CD4-positive, alpha-beta T cell treated with Interleukin-4 for 1 hour (primary cell): Measurements from ENCODE around the gene MAPK13.
"Not testable (repeated sequence)": the region's sequence is repeated elsewhere in the genome, so short reads cannot be mapped to it uniquely, and the experiment has no call there.

ENCODE experiments used
- DNase-seq, 2 donors: peaks; one replicate each; pipeline ENCODE4 v3.0.0-alpha.2; 2020 to 2022

Gene MAPK13

DNA sequence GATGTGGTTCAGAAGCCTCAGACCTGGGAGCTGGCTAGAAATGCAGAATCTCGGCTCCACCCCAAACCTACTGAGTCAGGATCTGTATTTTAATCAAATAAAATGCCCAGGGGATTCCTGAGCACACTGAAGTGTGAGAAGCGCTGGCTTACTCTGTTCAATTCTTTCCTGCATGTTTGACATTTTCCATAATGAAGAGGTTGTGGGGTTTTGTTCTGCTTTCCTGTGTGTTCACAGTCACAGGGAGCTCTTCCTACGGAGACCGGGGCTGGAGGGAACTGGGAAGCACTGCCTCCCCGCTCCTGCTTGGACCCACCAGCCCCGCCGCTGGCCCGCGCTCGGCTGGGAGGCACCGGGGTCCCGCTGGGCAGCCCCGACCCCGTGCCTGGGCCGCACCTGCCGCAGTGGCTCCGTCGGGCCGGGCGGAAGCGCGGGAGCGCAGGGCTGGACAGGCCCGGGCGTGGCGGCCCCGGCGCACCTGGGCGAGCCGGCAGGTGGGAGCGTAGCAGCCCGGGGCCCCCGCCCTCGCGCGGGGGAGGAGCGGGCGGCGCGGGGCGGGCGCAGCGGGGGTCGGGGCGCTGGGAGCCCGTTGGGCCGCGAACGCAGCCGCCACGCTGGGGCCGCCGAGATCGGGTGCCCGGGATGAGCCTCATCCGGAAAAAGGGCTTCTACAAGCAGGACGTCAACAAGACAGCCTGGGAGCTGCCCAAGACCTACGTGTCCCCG lies at the start of gene MAPK13:
MAPK13 (plus strand) TSS at position 573 of the 726 bp plus-strand sequence; CDS start at position 643, 70 bp downstream.
- no peak for DNase-seq

DNA sequence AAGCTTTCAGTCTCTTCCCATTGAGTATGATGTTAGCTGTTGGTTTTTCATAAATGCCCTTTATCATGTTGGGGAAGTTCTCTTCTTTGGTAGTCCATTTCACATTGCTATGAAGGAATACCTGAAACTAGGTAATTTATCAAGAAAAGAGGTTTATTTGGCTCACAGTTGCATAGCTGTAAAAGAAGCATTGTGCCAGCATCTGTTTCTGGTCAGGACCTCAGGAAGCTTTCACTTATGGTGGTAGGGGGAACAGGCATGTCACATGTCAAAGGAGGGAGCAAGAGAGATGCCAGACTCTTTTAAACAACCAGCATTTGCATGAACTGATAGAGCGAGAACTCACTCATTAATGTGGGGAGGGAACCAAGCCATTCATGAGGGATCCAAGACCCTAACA lies 48.0 kb upstream of the MAPK13 start:
- no peak for DNase-seq

DNA sequence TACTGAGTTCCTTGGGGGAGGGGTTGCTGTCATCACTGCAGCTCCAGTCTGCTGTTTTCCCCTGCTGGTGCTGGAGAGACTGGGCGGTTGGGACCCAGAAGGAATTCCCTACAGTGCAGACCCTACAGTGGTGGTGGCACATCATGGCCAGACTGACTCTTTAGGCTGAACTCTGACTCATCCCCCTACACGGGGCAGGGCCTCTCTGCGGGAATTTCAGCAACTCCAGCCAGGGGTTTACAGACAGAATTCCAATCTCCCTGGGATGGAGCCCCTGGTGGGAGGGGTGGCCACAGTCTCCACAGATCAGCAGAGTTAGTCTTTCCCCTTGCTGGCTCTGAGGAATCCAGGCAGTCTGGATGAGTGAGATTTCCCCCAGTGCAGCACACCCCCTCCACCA lies 46.9 kb upstream of the MAPK13 start:
- no peak for DNase-seq

DNA sequence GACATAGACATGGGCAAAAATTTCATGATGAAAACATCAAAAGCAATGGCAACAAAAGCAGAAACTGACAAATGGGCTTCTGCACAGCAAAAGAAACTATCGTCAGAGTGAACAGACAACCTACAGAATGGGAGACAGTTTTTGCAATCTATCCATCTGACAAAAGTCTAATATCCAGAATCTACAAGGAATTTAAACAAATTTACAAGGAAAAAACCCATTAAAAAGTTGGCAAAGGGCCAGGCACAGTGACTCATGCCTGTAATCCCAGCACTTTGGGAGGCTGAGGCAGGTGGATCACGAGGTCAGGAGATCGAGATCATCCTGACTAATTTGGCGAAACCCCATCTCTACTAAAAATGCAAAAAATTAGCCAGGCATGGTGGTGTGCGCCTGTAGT lies 42.1 kb upstream of the MAPK13 start:
- not testable (repeated sequence) for DNase-seq

DNA sequence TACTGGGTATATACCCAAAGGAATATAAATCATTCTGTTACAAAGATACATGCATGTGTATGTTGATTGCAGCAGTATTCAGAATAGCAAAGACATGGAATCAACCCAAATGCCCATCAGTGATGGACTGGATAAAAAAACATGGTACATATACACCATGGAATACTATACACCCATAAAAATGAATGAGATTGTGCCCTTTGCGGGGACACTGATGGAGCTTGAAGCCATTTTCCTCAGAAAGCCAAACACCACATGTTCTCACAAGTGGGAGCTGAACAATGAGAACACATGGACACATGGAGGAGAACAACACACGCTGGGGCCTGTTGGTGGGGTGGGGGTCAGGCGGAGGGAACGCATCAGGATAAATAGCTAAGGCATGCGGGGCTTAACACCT lies 41.3 kb upstream of the MAPK13 start:
- DNase-seq, result no peak

DNA sequence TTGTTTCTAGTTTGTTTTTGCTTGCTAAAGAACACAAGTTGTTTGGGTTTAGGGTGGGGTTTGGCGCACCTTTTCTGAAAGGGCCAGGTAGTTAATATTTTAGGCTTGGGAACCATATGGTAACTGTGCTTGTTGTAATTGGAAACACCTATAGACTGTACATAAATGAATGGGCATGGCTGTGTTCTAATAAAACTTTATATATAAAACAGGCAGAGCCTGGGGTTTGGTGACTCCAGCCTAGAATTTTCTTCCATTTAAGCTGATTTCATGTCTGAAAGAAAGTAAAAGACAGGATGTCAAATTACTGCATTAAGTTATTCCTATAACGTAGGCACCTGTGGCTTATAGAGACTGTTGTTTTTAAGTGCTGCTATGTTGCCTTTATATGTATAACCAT lies 36.1 kb upstream of the MAPK13 start:
- DNase-seq, result no peak

DNA sequence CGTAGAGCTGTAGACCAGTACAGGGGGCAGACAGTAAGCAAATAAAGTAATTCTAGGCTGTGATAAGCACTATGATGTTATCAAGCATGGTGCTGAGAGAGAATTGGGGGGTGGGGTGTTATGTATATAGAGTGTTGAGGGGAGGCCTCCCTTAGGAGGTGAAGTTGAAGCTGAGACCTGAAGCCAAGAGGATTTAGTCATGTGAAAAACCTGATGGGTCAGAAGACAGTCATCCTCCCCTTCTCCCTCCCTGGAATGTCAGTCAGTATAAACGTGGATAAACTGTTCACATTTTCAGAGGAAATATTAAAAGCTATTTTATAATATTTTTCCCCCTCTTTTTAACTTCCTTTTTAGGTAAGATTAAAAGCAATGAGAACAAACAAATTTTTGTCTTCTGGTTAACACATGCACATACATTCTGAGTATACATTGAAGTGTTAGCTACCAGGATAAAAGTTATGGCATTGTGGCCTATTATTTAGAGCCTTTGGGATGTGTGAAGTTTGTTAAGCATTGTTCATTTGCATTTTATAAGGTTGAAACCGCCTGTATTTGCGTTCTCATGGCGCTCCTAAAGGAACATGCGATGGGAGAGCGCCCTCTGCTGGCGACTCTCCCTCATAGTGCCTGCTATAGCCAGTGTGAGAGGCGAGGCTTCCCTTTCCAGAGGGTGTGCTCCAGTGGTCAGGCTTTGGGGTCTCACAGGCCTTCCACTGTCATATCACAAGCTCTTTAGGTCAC lies 35.4 kb upstream of the MAPK13 start:
- DNase-seq, result peak; percentile 78 to 82

DNA sequence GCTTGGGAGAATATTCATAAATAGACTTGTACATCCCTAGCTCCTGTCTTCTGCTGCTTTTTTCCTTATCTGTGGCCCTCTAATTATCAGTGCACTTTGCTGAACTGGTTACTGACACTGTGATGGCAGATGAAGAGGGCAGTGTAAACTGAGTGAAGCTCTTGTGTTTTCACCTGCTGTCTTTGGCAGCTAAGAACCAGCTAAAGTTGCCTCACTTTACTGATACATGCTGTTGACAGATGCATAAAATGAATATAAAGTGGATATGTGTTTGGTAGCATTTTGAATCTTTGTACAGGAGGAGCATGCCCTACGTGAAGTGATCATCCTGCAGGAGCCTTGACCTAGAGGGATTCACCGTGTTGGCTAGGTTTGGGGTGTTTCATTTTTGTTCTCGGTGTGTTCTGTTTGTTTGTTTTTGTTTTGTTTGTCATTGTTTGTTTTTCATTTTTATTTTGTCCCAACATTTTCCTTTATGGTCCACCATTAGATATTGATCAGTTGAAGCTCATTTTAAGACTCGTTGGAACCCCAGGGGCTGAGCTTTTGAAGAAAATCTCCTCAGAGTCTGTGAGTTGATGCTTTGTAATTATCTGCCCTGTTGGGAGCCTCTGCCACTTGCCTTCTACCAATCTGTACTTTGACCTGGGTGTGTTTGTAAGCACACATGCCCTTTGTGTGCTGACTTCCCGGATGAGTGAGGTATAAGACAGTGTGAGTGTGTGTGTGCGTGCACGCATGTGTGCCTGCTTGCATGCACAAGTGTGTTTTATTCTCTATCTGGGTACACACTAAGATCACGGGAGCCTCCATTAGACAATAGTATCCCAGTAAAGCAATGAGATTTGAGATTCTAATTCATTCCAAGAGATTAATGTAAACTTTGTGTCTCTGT lies 34.6 kb upstream of the MAPK13 start:
- no peak for DNase-seq

DNA sequence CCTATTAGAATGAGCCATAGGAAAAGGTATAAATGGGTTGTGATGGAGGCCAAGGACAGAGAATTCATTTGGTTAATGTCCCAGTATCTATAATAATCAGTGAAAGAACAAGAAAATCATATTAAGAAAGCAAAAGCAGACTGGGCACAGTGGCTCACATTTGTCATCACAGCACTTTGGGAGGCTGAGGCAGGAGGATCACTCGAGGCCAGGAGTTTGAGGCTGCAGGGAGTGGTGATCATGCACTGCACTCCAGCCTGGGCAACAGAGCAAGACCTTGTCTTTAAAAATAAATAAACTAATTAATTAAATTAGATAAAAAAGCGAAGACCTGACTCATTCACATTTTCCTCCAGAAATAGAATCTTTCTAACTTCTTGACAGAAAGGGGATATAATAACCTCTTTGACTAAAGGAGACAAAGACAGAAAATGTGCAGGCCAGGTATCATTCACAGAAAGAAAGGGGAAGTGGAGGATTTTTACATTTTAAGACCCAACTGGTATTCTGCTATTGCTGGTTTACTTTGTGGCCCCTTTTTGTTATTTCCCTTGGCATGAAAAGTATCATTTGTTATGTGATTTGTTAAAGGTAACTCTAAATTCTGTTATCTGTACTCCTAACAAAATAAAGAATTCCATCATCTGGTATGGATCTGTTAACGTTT lies 31.9 kb upstream of the MAPK13 start:
- DNase-seq, result no peak

DNA sequence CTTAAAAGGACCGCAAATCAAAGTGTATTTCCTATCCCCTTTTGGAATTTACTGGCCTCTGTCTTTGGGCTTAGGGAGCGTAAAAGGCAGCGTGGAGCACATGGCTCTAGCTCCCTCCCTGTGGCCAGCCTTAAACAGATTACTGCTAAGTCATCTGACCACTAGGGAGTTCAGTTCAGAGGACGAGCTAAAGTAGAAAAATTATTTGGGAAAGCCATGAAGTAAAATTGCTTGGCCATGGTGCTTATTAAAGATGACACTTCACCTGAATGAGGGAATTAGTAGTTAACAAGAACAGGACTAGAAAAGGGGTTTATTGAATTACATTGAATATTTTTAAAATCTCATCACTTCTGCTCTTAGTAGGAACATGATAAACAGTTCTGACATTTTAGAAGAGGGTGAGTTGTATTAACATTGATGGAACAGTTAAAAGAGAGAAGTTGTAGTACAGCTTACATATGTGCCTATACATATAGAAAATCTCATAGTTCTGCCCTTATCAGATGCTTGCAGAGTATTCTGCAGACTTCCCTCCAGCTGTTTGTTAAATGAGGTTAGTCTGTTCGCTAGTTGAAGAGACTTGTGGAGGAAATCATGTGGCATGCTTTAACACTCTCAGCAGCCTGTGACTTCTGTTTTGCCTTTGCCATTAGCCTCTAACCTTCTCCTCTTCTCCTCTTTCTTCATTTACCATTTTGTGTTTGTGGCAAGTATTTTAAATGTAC lies 31.2 kb upstream of the MAPK13 start:
- peak in 1 of 2 donors; percentile 33 for DNase-seq

DNA sequence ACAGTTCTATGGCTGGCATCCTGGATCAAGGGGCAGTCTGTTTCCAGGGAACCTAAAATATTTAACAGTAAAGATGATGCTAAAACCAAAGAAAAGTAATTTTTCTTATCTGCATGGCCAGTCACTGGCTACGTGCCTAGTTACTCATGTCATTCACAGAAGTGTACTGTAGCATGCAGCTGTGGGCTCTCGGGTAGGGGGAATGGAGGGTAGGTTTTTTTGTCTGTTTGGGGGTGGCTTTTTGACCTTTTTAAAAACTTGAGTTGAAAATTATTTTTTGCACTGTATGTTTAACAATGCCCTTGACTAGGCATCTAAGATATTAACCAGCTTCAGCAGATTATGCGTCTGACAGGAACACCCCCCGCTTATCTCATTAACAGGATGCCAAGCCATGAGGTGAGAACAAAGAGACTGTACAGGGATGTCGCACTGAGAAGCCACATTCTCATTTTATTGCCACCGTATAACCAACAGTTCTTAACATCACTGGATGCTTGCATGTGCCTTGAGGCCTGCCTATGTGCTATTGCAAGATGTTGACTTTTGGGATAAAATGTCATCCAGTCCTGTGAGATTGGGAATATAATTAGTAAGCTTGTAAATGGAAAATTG lies 30.3 kb upstream of the MAPK13 start:
- DNase-seq, result peak; percentile 52 to 72

DNA sequence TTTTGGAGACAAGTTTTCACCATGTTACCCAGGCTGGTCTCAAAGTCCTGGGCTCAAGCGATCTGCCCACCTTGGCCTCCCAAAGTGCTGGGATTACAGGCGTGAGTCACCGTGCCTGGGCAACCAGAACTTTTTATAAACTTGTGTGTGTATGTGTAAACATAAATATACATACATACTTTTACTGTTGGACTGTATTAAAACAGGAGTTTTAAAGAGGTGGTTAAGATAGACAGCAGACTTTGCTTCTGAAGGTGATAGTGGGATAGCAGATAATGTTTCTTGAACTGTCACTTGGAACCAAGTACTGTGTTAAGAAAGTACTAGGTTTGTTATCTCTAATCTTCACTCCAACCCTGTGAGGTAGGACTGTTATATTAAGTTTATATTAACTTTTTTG lies 28.6 kb upstream of the MAPK13 start:
- DNase-seq, result no peak

DNA sequence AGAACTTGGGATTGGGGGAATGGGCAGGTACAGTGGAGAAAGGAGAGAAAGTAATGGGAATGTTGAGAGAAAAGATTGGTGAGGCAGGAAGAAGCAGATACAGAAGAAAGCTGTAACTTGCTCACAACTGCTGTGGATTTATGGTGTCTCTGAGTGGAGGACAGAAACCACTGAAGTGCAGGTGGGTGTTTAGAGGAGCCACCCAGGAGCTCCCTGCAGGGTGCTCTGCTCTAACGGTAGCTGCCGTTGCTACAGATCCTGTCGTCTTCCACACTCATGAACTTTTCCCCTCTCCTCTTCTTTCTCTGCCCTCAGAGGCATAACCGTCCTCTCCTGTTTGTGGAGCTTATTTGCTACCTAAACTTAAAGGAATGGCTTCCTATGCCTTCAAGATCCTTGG lies 27.5 kb upstream of the MAPK13 start:
- DNase-seq, result no peak

DNA sequence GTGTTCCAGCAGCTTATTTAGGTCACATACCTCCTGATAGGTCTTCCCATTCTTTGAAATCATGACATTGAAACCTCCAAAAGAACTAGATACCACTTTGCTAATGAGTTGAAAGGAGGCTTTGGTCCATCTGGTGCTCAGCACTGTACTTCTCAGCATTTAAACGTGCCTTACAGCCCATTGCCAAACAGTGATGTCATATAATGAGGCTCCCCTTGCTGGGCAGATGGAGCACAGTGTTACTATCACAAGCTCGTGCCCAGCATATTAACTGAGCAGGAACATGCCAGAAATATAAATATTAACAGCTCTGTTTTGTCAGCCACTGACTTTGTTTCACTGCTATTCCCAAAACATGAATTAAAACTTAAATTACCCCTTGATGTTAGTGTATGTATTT lies 25.5 kb upstream of the MAPK13 start:
- DNase-seq, result no peak

DNA sequence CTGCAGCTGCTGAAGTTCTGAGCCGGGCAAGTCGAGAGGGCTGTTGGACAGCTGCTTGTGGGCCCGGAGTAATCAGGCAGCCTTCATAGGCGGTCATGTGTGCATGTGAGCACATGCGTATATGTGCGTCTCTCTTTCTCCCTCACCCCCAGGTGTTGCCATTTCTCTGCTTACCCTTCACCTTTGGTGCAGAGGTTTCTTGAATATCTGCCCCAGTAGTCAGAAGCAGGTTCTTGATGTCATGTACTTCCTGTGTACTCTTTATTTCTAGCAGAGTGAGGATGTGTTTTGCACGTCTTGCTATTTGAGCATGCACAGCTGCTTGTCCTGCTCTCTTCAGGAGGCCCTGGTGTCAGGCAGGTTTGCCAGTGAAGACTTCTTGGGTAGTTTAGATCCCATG lies 21.2 kb upstream of the MAPK13 start:
- peak; percentile 59 to 72 for DNase-seq

DNA sequence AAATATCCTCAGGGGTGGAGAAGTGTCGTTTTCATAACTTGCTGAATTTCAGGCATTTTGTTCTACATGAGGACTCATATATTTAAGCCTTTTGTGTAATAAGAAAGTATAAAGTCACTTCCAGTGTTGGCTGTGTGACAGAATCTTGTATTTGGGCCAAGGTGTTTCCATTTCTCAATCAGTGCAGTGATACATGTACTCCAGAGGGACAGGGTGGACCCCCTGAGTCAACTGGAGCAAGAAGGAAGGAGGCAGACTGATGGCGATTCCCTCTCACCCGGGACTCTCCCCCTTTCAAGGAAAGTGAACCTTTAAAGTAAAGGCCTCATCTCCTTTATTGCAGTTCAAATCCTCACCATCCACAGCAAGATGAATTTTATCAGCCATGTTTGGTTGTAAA lies 20.3 kb upstream of the MAPK13 start:
- DNase-seq, result no peak

DNA sequence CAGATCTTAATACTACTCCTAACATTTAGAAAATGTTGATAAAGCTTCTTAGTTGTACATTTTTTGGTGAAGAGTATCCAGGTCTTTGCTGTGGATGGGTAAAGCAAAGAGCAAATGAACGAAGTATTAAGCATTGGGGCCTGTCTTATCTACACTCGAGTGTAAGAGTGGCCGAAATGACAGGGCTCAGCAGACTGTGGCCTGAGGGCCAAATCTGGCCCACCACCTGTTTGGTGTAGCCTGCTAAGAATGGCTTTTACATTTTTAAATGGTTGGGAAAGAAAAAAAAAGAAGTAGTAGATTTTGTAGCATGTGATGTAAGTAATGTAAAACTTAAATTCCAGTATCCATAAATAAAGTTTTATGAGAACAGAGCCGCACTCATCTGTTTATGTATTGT lies 19.4 kb upstream of the MAPK13 start:
- DNase-seq, result no peak

DNA sequence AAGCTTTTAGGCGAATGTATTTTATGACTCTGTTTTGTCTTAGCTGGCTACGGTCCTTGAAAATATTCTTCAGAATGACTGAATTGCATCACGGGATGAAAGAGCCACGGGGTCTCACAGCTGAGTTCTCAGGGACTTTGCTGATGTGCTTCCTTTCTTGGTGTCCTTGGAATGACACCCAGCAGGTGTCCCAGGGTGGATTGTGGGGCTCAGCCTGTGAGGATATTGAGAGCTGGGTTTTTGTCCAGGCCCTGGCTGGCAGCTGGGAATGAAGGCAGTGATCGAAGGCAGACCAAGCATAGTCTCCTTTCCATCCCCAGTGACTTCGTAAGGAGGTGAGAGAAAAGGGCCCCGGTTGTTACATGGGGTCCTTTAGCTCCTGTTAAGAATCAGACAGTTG lies 18.8 kb upstream of the MAPK13 start:
- DNase-seq, result no peak

DNA sequence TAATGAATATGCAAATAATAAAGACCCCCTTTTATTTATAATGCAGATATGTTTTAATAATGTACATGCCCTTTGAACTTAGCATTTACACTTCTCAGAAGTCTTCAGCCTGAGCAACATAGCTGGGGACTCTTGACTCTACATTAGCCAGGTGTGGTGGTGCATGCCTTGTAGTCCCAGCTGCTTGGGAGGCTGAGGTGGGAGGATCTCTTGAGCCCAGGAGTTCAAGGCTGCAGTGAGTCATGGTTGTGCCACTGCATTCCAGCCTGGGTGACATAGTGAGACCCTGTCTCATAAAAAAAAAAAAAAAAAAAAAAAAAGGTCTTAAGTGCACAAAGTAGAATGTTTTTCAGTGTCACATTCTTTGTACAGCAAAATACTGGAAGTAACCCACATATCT lies 17.3 kb upstream of the MAPK13 start:
- no peak for DNase-seq

DNA sequence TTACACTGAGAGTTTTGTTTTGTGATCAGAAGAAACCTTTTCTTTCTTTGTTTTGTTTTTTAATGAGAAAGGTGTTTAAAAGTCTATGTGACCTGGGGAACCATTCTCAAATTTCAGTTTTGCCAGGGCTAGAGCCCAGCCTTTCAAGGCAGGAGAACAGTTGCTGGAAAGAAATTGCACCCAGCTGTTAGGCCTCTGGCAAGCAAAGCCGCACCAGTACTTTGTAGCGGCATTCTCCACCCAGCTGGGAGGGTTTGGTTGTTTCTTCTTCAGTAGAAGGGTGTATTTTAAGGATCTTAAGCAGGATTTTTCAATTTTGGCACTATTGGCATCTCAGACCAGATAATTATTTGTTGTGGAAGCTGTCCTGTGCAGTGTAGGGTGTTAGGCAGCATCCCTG lies 16.6 kb upstream of the MAPK13 start:
- no peak for DNase-seq

DNA sequence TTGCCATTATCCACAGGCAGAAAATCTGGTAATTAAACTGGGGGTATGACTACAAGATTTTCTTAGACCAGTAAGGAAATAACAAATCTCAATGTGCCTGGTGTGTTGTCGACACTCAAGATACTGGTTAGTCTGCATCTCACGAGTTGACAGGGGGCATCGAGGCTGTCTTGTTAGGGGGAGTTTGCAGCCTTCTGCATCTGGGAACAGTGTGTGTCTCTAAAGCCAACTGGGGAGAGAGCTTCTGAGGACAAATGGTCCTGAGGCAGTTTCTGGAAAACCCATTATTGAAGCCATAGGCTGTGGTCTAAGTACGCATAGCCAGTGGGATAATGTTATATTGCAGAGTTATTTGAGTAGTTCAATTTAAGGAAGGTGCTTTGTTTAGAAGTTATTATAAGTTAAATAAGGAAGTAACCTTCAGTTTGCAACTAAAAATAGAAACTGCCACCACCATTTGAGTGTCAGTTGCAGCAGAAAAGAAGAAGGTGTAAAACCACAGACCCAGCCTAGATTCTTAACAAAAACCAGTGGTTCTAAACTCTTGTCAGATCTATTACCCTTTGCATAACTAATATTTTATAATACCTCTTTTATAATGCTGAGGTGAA lies 15.4 kb upstream of the MAPK13 start:
- DNase-seq, result peak in 1 of 2 donors; percentile 65
